Liver (tissue), 9 donors: ENCODE results near the gene ID3. TPM values are rescaled to one million over a fixed set of nuclear protein-coding genes. Genes with fewer than 3 reads are reported as not detected.

Experiments
- DNase-seq: peaks from one replicate; pipeline ENCODE4 v3.0.0-alpha.2; 2017; ENCODE audit warnings: low spot score
- H3K27ac ChIP-seq, 2 donors: one replicate each; pipeline ENCODE4 v1.7.0; 2013; ENCODE audit warnings: inconsistent platforms in 2 of 2, low read length in 2 of 2, control low read depth in 1 of 2, low read depth in 1 of 2, mild to moderate bottlenecking in 1 of 2
- H3K27me3 ChIP-seq, 4 donors: one replicate each; pipeline versions ENCODE4 v1.6.1 to v1.7.0; 2013; ENCODE audit warnings: low read length in 3 of 4, inconsistent platforms in 1 of 4, mild to moderate bottlenecking in 1 of 4, moderate library complexity in 1 of 4; ENCODE audit not compliant: control insufficient read depth in 4 of 4, insufficient read depth in 4 of 4
- H3K36me3 ChIP-seq, 4 donors: one replicate each; pipeline versions ENCODE4 v1.6.1 to v1.7.0; 2013; ENCODE audit warnings: low read length in 3 of 4, mild to moderate bottlenecking in 3 of 4, low read depth in 1 of 4, moderate library complexity in 1 of 4; ENCODE audit not compliant: control insufficient read depth in 4 of 4, insufficient read depth in 3 of 4
- H3K4me1 ChIP-seq, 4 donors: one replicate each; pipeline versions ENCODE4 v1.6.1 to v1.7.0; 2013; ENCODE audit warnings: low read length in 3 of 4, mild to moderate bottlenecking in 3 of 4, moderate library complexity in 1 of 4; ENCODE audit not compliant: control insufficient read depth in 4 of 4, insufficient read depth in 4 of 4
- H3K4me3 ChIP-seq, 3 donors: one replicate each; pipeline versions ENCODE4 v1.6.1 to v1.7.0; 2013; ENCODE audit warnings: low read length in 3 of 3, control low read depth in 1 of 3, low read depth in 1 of 3, mild to moderate bottlenecking in 1 of 3
- H3K9ac ChIP-seq, 2 donors: one replicate each; pipeline ENCODE4 v1.7.0; 2013; ENCODE audit warnings: low read length in 2 of 2, mild to moderate bottlenecking in 2 of 2, moderate library complexity in 2 of 2, control low read depth in 1 of 2, low read depth in 1 of 2
- H3K9me3 ChIP-seq, 4 donors: one replicate each; pipeline versions ENCODE4 v1.6.1 to v1.7.0; 2013; ENCODE audit warnings: low read length in 3 of 4; ENCODE audit not compliant: control insufficient read depth in 4 of 4
- ATF3 ChIP-seq: IDR thresholded peaks from 2 replicates; pipeline ENCODE4 v1.6.1; 2016; ENCODE audit warnings: antibody characterized with exemption
- CTCF ChIP-seq: fragments of 150-350 bp; IDR thresholded peaks from 2 replicates; pipeline ENCODE4 v1.5.1; 2017; ENCODE audit warnings: improper control_type of control experiment, low read depth, low read length; ENCODE audit not compliant: missing input control
- EGR1 ChIP-seq, 2 donors: IDR thresholded peaks; 2 replicates each; pipeline ENCODE4 v1.6.1; 2016 to 2018; ENCODE audit warnings: antibody characterized with exemption in 2 of 2, low read depth in 2 of 2
- FOXA1 ChIP-seq: IDR thresholded peaks from 2 replicates; pipeline ENCODE4 v1.6.1; 2016; ENCODE audit warnings: antibody characterized with exemption
- GABPA ChIP-seq, 2 donors: IDR thresholded peaks in 1 of 2; conservative IDR thresholded peaks in 1 of 2; 2 replicates each; pipeline ENCODE4 v1.6.1; 2016; ENCODE audit warnings: antibody characterized with exemption in 2 of 2, mild to moderate bottlenecking in 1 of 2, moderate library complexity in 1 of 2
- HNF4A ChIP-seq, 2 donors: conservative IDR thresholded peaks; 2 replicates each; pipeline ENCODE4 v1.6.1; 2016; ENCODE audit warnings: antibody characterized with exemption in 2 of 2, mild to moderate bottlenecking in 2 of 2
- HNF4G ChIP-seq: IDR thresholded peaks from 2 replicates; pipeline ENCODE4 v1.6.1; 2016; ENCODE audit warnings: antibody characterized with exemption
- JUND ChIP-seq, 2 donors: IDR thresholded peaks; 2 replicates each; pipeline ENCODE4 v1.6.1; 2016; ENCODE audit warnings: antibody characterized with exemption in 2 of 2
- RXRA ChIP-seq, 2 donors: IDR thresholded peaks; 2 replicates each; pipeline ENCODE4 v1.6.1; 2017 to 2018; ENCODE audit warnings: antibody characterized with exemption in 2 of 2, mild to moderate bottlenecking in 1 of 2
- SP1 ChIP-seq: IDR thresholded peaks from 2 replicates; pipeline ENCODE4 v1.6.1; 2018; ENCODE audit warnings: antibody characterized with exemption, mild to moderate bottlenecking
- TAF1 ChIP-seq: conservative IDR thresholded peaks from 2 replicates; pipeline ENCODE4 v1.6.1; 2016; ENCODE audit warnings: antibody characterized with exemption, mild to moderate bottlenecking
- YY1 ChIP-seq: IDR thresholded peaks from 2 replicates; pipeline ENCODE4 v1.6.1; 2016; ENCODE audit warnings: antibody characterized with exemption, mild to moderate bottlenecking
- ZBTB33 ChIP-seq: IDR thresholded peaks from 2 replicates; pipeline ENCODE4 v1.6.1; 2016; ENCODE audit warnings: antibody characterized with exemption
- WGBS: extraction: QIAGEN DNeasy Blood & Tissue Kit; methylation state at CpG from one replicate; pipeline ENCODE4 v1.1.7; 2013; 5-methylcytosine and 5-hydroxymethylcytosine counted together
- polyA plus RNA-seq, 2 donors: library from polyadenylated mRNA; stranded (reverse) in 1 of 2; unstranded in 1 of 2; fragments of 200-250 nt in 1 of 2; fragments of >200 nt in 1 of 2; fragmentation: Nextera tagmentation in 1 of 2; extraction: Ambion mirVana in 1 of 2; gene quantifications; one replicate each; pipeline versions ENCODE4 v1.2.1 to v1.2.3, GENCODE V29; 2013 to 2015
- total RNA-seq, 2 donors: library from RNA; depleted of rRNA; stranded (reverse); fragments of >200 nt; gene quantifications; one replicate each; pipeline ENCODE4 v1.2.3, GENCODE V29; 2014
- TF ChIP-seq, protein P1 (sequence below): IDR thresholded peaks from 2 replicates; pipeline ENCODE4 v1.6.1; 2016; ENCODE audit warnings: antibody characterized with exemption, mild to moderate bottlenecking
- donor health status: healthy.
- donor health status: healthy.
- donor health status: healthy.
- donor health status: healthy.
- donor health status: healthy.

Gene ID3
- total and polyA plus RNA-seq, 4 donors: 21.6 to 42.6 (median 37.9) TPM

DNA sequence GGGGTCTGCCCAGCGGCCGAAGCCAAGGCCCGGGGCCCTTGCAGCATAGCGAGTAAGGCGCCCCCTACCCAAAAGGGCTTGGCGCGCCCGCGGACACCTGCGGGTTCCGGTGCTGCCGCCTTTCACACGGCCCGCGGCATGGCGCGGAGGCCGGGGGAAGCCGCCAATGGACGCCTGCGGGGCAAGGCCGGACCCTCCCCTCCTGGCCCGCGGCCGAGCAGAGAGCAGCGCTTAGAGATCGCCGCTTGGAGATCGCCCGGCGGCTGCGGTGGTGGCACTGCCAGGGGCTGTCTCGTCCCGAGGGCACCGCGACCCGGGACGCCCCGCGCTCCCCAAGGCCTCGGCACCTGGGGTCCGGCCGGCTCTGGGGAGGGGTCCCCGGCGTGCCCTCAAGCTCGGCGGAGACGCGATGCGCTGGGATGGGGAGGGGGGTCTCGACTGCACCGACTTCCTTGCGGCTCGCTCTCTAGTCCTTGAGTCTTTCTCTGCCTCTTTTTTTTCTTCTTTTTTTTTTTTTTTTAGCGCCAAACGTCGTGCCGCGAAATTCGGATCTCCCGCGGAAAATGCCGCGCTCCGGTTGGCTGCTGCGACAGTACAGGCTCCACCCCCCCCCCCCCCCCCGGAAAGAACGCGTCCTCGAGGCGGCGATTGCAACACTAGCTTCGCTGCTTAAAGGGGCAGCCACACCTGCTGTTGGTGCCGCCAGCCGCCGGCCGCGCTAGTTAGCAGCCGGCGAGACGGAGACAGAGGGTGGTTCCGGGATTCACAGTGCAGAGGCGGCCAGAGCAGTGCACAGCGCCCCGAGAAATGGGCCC lies 28.3 kb downstream of the ID3 start, which contains the start of gene E2F2 (continued):
- no peak for TF ChIP-seq CTCF
- TF ChIP-seq YY1: no peak
- no peak for TF ChIP-seq HNF4A (conservative IDR thresholded peaks at IDR 0.05)
- no peak for TF ChIP-seq HNF4G
- no peak for TF ChIP-seq ZBTB33
- no peak for TF ChIP-seq JUND (IDR thresholded peaks at IDR 0.05)
- no peak for TF ChIP-seq RXRA (IDR thresholded peaks at IDR 0.05)

GRCh38 chr1:23530087-23530746 lies 29.1 kb downstream of the ID3 start:
- no peak for DNase-seq
- Histone ChIP-seq H3K36me3 (no peaks in the 10 kb centered on the region), H3K27me3 (no peaks in the 10 kb centered on the region), H3K27ac (no peak overlapping the region), H3K4me1 (peaks cover 12 to 18% (median 14%) of the 10 kb centered on the region in 4 donors), H3K9ac (no peak overlapping the region), H3K9me3 (no peaks in the 10 kb centered on the region), H3K4me3 (peak overlapping the region in 1 of 3 donors; percentile 49)
- TF ChIP-seq YY1 (no peak), FOXA1 (no peak)
- 15% methylated on average over 22 of the region's 22 CpGs for WGBS

DNA sequence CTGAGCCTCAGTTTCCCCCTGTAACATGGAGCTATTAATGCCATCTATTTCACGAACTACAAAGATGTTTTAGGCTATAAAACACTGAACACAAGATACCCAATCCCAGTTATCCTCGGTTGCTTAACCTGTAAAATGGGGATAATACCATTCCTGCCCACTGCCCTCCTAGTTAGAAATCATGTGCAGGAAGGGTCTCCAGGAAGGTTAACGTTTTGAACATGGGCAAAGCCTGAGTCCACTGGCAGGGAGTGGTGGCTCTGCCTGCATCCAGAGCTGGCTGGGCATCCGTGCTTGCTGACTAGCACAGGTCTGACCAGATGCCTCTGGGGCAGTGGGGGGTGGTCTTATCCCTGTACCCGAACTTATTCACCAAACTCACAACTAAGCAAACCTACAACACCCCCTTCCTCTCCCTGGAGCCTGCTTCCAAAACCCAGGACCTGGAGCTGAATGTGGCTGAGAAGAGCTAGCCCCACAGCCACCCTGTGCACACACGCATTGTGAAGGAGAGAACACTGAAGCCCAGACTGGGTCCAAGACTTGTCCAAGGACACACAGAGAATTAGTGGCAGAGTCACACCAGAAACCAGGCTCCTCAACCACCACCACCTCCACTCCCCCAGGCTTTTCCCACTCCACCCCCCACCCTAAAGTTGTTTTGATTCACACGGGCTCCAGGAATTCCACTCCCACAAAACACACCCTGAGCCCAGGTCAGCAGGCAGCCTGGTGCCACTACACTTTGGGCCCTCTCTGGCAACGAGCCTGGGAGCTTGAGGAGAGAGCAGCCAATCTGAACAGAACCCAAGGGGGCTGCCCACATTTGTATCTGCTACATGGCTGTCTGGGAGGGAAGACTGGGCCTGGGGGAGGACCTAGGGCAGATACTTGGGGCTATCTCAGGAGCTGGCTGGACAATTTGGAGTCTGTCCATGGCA lies 29.9 kb downstream of the ID3 start:
- DNase-seq: peak; percentile 67
- Histone ChIP-seq H3K9ac (no peak overlapping the region), H3K4me3 (no peak overlapping the region), H3K36me3 (no peaks in the 10 kb centered on the region), H3K9me3 (no peaks in the 10 kb centered on the region), H3K27me3 (no peaks in the 10 kb centered on the region), H3K4me1 (peaks cover 12 to 18% (median 14%) of the 10 kb centered on the region in 4 donors), H3K27ac (no peak overlapping the region)
- WGBS: 65% methylated on average over 8 of the region's 8 CpGs
- TF ChIP-seq GABPA (IDR thresholded peaks at IDR 0.05 in 1 of 2, conservative IDR thresholded peaks at IDR 0.05 in 1 of 2): no peak
- TF ChIP-seq ATF3: no peak
- TF ChIP-seq, protein P1, sequence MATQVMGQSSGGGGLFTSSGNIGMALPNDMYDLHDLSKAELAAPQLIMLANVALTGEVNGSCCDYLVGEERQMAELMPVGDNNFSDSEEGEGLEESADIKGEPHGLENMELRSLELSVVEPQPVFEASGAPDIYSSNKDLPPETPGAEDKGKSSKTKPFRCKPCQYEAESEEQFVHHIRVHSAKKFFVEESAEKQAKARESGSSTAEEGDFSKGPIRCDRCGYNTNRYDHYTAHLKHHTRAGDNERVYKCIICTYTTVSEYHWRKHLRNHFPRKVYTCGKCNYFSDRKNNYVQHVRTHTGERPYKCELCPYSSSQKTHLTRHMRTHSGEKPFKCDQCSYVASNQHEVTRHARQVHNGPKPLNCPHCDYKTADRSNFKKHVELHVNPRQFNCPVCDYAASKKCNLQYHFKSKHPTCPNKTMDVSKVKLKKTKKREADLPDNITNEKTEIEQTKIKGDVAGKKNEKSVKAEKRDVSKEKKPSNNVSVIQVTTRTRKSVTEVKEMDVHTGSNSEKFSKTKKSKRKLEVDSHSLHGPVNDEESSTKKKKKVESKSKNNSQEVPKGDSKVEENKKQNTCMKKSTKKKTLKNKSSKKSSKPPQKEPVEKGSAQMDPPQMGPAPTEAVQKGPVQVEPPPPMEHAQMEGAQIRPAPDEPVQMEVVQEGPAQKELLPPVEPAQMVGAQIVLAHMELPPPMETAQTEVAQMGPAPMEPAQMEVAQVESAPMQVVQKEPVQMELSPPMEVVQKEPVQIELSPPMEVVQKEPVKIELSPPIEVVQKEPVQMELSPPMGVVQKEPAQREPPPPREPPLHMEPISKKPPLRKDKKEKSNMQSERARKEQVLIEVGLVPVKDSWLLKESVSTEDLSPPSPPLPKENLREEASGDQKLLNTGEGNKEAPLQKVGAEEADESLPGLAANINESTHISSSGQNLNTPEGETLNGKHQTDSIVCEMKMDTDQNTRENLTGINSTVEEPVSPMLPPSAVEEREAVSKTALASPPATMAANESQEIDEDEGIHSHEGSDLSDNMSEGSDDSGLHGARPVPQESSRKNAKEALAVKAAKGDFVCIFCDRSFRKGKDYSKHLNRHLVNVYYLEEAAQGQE: no peak
- no peak for TF ChIP-seq HNF4A (conservative IDR thresholded peaks at IDR 0.05)
- no peak for TF ChIP-seq JUND (IDR thresholded peaks at IDR 0.05)
- TF ChIP-seq TAF1: no peak
- TF ChIP-seq FOXA1: no peak
- no peak for TF ChIP-seq CTCF
- TF ChIP-seq EGR1 (IDR thresholded peaks at IDR 0.05; ENCODE audit: low read depth in 2 of 2): no peak
- TF ChIP-seq YY1: no peak
- no peak for TF ChIP-seq SP1
